PFSK-1 (cell line): ENCODE data around the gene TSC1.

Source experiments
- POLR2AphosphoS5 ChIP-seq: IDR thresholded peaks from 2 replicates; pipeline ENCODE4 v1.6.1; 2012; ENCODE audit warnings: low read depth, mild to moderate bottlenecking, control low read depth, low read length, moderate library complexity
- TF ChIP-seq, protein P1 (sequence below), 2 experiments: IDR thresholded peaks; 2 replicates each; pipeline versions ENCODE4 v1.6.1 to v1.8.0; 2011 to 2012; ENCODE audit warnings: low read depth in 2 of 2, low read length in 2 of 2, control low read depth in 1 of 2, inconsistent platforms in 1 of 2, mild to moderate bottlenecking in 1 of 2, moderate library complexity in 1 of 2; ENCODE audit not compliant: insufficient read depth in 1 of 2

DNA sequence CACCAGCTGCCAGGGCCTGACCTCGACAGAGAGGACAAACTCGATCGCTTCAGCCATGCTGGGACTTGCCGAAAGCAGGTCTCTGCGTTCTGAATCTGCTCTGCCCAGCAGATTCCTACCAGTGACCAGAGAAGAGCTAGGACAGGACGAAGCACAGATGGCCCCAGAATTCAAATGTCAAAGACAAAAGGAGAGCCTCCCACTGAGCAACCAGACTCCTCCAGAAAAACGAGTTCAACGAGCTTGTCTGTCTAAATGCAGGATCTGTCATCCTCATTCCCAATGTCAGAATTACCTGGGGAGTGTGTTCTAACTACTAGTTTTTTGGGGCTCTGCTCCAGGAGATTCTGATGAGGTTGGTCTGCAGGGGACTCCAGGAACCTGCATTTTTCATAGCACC lies 79.7 kb downstream of the TSC1 start:
- TF ChIP-seq, protein P1, sequence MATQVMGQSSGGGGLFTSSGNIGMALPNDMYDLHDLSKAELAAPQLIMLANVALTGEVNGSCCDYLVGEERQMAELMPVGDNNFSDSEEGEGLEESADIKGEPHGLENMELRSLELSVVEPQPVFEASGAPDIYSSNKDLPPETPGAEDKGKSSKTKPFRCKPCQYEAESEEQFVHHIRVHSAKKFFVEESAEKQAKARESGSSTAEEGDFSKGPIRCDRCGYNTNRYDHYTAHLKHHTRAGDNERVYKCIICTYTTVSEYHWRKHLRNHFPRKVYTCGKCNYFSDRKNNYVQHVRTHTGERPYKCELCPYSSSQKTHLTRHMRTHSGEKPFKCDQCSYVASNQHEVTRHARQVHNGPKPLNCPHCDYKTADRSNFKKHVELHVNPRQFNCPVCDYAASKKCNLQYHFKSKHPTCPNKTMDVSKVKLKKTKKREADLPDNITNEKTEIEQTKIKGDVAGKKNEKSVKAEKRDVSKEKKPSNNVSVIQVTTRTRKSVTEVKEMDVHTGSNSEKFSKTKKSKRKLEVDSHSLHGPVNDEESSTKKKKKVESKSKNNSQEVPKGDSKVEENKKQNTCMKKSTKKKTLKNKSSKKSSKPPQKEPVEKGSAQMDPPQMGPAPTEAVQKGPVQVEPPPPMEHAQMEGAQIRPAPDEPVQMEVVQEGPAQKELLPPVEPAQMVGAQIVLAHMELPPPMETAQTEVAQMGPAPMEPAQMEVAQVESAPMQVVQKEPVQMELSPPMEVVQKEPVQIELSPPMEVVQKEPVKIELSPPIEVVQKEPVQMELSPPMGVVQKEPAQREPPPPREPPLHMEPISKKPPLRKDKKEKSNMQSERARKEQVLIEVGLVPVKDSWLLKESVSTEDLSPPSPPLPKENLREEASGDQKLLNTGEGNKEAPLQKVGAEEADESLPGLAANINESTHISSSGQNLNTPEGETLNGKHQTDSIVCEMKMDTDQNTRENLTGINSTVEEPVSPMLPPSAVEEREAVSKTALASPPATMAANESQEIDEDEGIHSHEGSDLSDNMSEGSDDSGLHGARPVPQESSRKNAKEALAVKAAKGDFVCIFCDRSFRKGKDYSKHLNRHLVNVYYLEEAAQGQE (IDR thresholded peaks at IDR 0.05; ENCODE audit: insufficient read depth in 1 of 2, low read depth in 2 of 2, low read length in 2 of 2) = no peak
- no peak for TF ChIP-seq POLR2AphosphoS5
